DMS53 treated with DMSO at 0.1 percent for 48 hours (cell line): ENCODE results near the gene NPAS3.

Experiments
- DNase-seq: peaks from one replicate; lab custom pipeline; 2025; ENCODE audit not compliant: unreplicated experiment; lab: John Stamatoyannopoulos, UW

Gene NPAS3

GRCh38 chr14:33691907-33692306, 753.2 kb downstream of the NPAS3 start:
- no peak for DNase-seq

- no peak for DNase-seq
Observed at GRCh38 chr14:33692762-33693161, 754.1 kb downstream of the NPAS3 start.

- no peak for DNase-seq
Observed at GRCh38 chr14:33693237-33693636, 754.6 kb downstream of the NPAS3 start.

GRCh38 chr14:33696165-33696564, 757.5 kb downstream of the NPAS3 start:
- DNase-seq: no peak

GRCh38 chr14:33699300-33699983, 760.8 kb downstream of the NPAS3 start:
- no peak for DNase-seq

- no peak for DNase-seq
Observed at GRCh38 chr14:33700052-33700451, 761.4 kb downstream of the NPAS3 start.

- no peak for DNase-seq
Observed at GRCh38 chr14:33702293-33702692, 763.6 kb downstream of the NPAS3 start.

GRCh38 chr14:33704481-33704880, 765.8 kb downstream of the NPAS3 start:
- DNase-seq: peak; percentile 0

- DNase-seq: no peak
Observed at GRCh38 chr14:33705490-33705889, 766.8 kb downstream of the NPAS3 start.

GRCh38 chr14:33707716-33708115, 769.0 kb downstream of the NPAS3 start:
- no peak for DNase-seq

- no peak for DNase-seq
Observed at GRCh38 chr14:33709283-33709682, 770.6 kb downstream of the NPAS3 start.

GRCh38 chr14:33709711-33710110, 771.0 kb downstream of the NPAS3 start:
- no peak for DNase-seq

- DNase-seq: no peak
Observed at GRCh38 chr14:33710273-33710672, 771.6 kb downstream of the NPAS3 start.

- DNase-seq: no peak
Observed at GRCh38 chr14:33711194-33711593, 772.5 kb downstream of the NPAS3 start.

- no peak for DNase-seq
Observed at GRCh38 chr14:33711811-33712216, 773.1 kb downstream of the NPAS3 start.

GRCh38 chr14:33714527-33715226, 776.0 kb downstream of the NPAS3 start:
- DNase-seq: no peak

- DNase-seq: no peak
Observed at GRCh38 chr14:33715227-33715528, 776.5 kb downstream of the NPAS3 start.

- no peak for DNase-seq
Observed at GRCh38 chr14:33716921-33717320, 778.2 kb downstream of the NPAS3 start.

GRCh38 chr14:33717866-33718265, 779.2 kb downstream of the NPAS3 start:
- no peak for DNase-seq

GRCh38 chr14:33720284-33720787, 781.7 kb downstream of the NPAS3 start:
- DNase-seq: no peak

- DNase-seq: no peak
Observed at GRCh38 chr14:33726685-33727084, 788.0 kb downstream of the NPAS3 start.

GRCh38 chr14:33727606-33728005, 788.9 kb downstream of the NPAS3 start:
- no peak for DNase-seq
